HEK293 (cell line): Measurements from ENCODE around the gene COL4A3.

Experiments
- CTCF ChIA-PET: fragments of 350-600 bp; formaldehyde crosslinking; extraction: SDS; loops from one replicate; lab custom pipeline; 2021; ENCODE audit warnings: antibody characterized with exemption; lab: Yijun Ruan, JAX
- POLR2A ChIA-PET: fragments of 300-600 bp; formaldehyde crosslinking; extraction: SDS; loops from one replicate; lab custom pipeline; 2020; ENCODE audit warnings: antibody characterized with exemption, inconsistent platforms; lab: Yijun Ruan, JAX
- H3K27ac ChIP-seq: fragments of 200-500 bp; sonication (Bioruptor generic); 2 replicates; pipeline ENCODE4 v1.5.1; 2014; ENCODE audit warnings: low read depth, low read length, control low read depth, inconsistent platforms; ENCODE audit errors: extremely low read depth
- H3K36me3 ChIP-seq, 2 experiments: fragments of 200-500 bp in 1 of 2; sonication (Bioruptor generic) in 1 of 2; 1 replicate in 1 of 2; 2 replicates in 1 of 2; pipeline ENCODE4 v1.5.1; 2014 to 2017; ENCODE audit warnings: inconsistent platforms in 2 of 2, low read length in 2 of 2; ENCODE audit not compliant: control insufficient read depth in 2 of 2, insufficient read depth in 1 of 2
- H3K4me1 ChIP-seq: fragments of 200-500 bp; sonication (Bioruptor generic); 2 replicates; pipeline ENCODE4 v1.5.1; 2014; ENCODE audit warnings: mild to moderate bottlenecking, low read length, inconsistent platforms; ENCODE audit not compliant: control insufficient read depth, insufficient read depth
- H3K4me3 ChIP-seq: 2 replicates; pipeline ENCODE4 v1.5.1; 2011; ENCODE audit warnings: low read depth, mild to moderate bottlenecking, control low read depth, low read length, moderate library complexity
- H3K9me3 ChIP-seq: fragments of 200-500 bp; sonication (Bioruptor generic); 2 replicates; pipeline ENCODE4 v1.5.1; 2014; ENCODE audit warnings: low read depth, low read length, inconsistent platforms; ENCODE audit not compliant: control insufficient read depth, insufficient read depth
- GLI4 ChIP-seq: fragments of 450-650 bp; formaldehyde crosslinking; IDR thresholded peaks from 2 replicates; pipeline ENCODE4 v1.5.1; 2016; ENCODE audit warnings: missing biosample characterization, missing genetic modification characterization
- IKZF3 ChIP-seq: fragments of 450-650 bp; IDR thresholded peaks from 2 replicates; pipeline ENCODE4 v1.5.0; 2018; ENCODE audit warnings: missing biosample characterization, mild to moderate bottlenecking, missing genetic modification characterization, moderate library complexity
- MEIS1 ChIP-seq: sonication (generic); formaldehyde crosslinking; IDR thresholded peaks from 2 replicates; pipeline ENCODE4 v1.8.1; 2022; ENCODE audit warnings: missing genetic modification reagents, mild to moderate bottlenecking, borderline replicate concordance
- MYNN ChIP-seq: fragments of 450-650 bp; formaldehyde crosslinking; IDR thresholded peaks from 2 replicates; pipeline ENCODE4 v1.5.1; 2016; ENCODE audit warnings: missing biosample characterization, missing genetic modification characterization, borderline replicate concordance
- SP2 ChIP-seq: fragments of 450-650 bp; formaldehyde crosslinking; IDR thresholded peaks from 2 replicates; pipeline ENCODE4 v1.5.1; 2016; ENCODE audit warnings: missing biosample characterization, missing genetic modification characterization
- ZBTB1 ChIP-seq: fragments of 450-650 bp; formaldehyde crosslinking; IDR thresholded peaks from 2 replicates; pipeline ENCODE4 v1.5.1; 2016; ENCODE audit warnings: missing biosample characterization, missing genetic modification characterization
- ZNF132 ChIP-seq: fragments of 450-650 bp; formaldehyde crosslinking; IDR thresholded peaks from 2 replicates; pipeline ENCODE4 v1.5.1; 2017; ENCODE audit warnings: missing biosample characterization, missing genetic modification characterization, borderline replicate concordance
- ZNF133 ChIP-seq: fragments of 450-650 bp; formaldehyde crosslinking; IDR thresholded peaks from 2 replicates; pipeline ENCODE4 v1.5.1; 2016; ENCODE audit warnings: missing biosample characterization, missing genetic modification characterization
- ZNF146 ChIP-seq: fragments of 450-650 bp; formaldehyde crosslinking; IDR thresholded peaks from 2 replicates; pipeline ENCODE4 v1.5.1; 2016; ENCODE audit warnings: missing biosample characterization, missing genetic modification characterization
- ZNF311 ChIP-seq: fragments of 450-650 bp; formaldehyde crosslinking; IDR thresholded peaks from 2 replicates; pipeline ENCODE4 v1.5.1; 2017; ENCODE audit warnings: missing biosample characterization, missing genetic modification characterization, borderline replicate concordance
- ZNF549 ChIP-seq: fragments of 450-650 bp; IDR thresholded peaks from 2 replicates; pipeline ENCODE4 v1.5.1; 2018; ENCODE audit warnings: missing biosample characterization, missing genetic modification characterization, mild to moderate bottlenecking, inconsistent platforms, moderate library complexity
- ZNF555 ChIP-seq: fragments of 450-650 bp; formaldehyde crosslinking; conservative IDR thresholded peaks from 2 replicates; pipeline ENCODE4 v1.5.1; 2017; ENCODE audit warnings: missing biosample characterization, mild to moderate bottlenecking, missing genetic modification characterization, inconsistent platforms
- ZNF654 ChIP-seq: fragments of 450-650 bp; formaldehyde crosslinking; IDR thresholded peaks from 2 replicates; pipeline ENCODE4 v1.5.1; 2016; ENCODE audit warnings: low read depth, missing biosample characterization, missing genetic modification characterization
- ZNF785 ChIP-seq: fragments of 450-650 bp; formaldehyde crosslinking; IDR thresholded peaks from 2 replicates; pipeline ENCODE4 v1.5.1; 2016; ENCODE audit warnings: missing biosample characterization, missing genetic modification characterization
- ZNF791 ChIP-seq: fragments of 450-650 bp; formaldehyde crosslinking; IDR thresholded peaks from 2 replicates; pipeline ENCODE4 v1.5.1; 2016; ENCODE audit warnings: missing biosample characterization, missing genetic modification characterization
- TF ChIP-seq, protein P1 (sequence below): fragments of 450-650 bp; IDR thresholded peaks from 2 replicates; pipeline ENCODE4 v1.5.1; 2018; ENCODE audit warnings: missing biosample characterization, mild to moderate bottlenecking, missing genetic modification characterization
- TF ChIP-seq, protein P2 (sequence below): fragments of 450-650 bp; formaldehyde crosslinking; IDR thresholded peaks from 2 replicates; pipeline ENCODE4 v1.5.1; 2016; ENCODE audit warnings: missing biosample characterization, missing genetic modification characterization
- TF ChIP-seq, protein P3 (sequence below): fragments of 450-650 bp; formaldehyde crosslinking; IDR thresholded peaks from 2 replicates; pipeline ENCODE4 v1.5.1; 2016; ENCODE audit warnings: missing biosample characterization, missing genetic modification characterization
- TF ChIP-seq, protein P4 (sequence below): fragments of 450-650 bp; formaldehyde crosslinking; IDR thresholded peaks from 2 replicates; pipeline ENCODE4 v1.5.1; 2016; ENCODE audit warnings: missing biosample characterization, missing genetic modification characterization

COL4A3 gene

DNA sequence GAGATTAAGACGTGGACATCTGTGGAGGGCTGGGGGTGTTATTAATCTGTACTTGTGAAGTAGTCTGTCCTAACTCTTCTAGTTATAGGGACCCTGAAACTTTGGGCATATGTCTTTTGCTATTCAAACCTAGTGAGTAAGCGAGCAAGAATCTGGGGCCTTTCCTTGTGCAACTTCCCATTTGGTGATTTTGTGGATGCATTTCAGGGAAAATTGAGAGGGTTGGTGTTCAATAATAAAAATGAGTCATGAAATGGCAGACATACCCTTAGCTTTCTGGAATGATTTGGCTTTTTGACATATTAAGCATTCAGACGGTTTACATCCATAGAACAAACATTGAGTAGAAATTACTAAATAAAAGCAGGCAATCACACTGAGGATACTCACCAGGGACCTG is 17.4 kb upstream of the COL4A3 start:
- Histone ChIP-seq H3K27ac (no peak overlapping the region), H3K9me3 (no peaks in the 10 kb centered on the region), H3K36me3 (no peaks in the 10 kb centered on the region), H3K4me3 (no peak overlapping the region), H3K4me1 (no peaks in the 10 kb centered on the region)
- POLR2A ChIA-PET, result no interaction called here
- no peak for TF ChIP-seq ZNF132 (tag by site-specific recombination)
- no peak for TF ChIP-seq MEIS1 (CRISPR knock-in tag)
- CTCF ChIA-PET, result no interaction called here

DNA sequence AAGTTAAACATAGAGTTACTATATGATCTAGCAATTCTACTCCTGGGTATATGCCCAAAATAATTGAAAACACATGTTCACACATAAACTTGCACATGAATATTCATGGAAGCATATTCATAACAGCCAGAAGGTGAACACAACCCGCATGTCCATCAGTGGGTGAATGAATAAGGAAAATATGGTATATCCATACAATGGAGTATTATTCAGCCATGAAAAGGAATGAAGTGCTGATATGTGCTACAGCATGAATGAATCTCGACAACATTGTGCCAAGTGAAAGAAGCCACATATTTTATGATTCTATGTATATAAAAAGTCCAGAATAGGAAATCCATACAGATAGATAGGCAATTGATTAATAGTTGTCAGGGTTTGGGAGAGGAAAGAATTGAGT is 16.3 kb upstream of the COL4A3 start:
- ChIA-PET POLR2A (no interaction called here), CTCF (no interaction called here)
- TF ChIP-seq, protein P1, sequence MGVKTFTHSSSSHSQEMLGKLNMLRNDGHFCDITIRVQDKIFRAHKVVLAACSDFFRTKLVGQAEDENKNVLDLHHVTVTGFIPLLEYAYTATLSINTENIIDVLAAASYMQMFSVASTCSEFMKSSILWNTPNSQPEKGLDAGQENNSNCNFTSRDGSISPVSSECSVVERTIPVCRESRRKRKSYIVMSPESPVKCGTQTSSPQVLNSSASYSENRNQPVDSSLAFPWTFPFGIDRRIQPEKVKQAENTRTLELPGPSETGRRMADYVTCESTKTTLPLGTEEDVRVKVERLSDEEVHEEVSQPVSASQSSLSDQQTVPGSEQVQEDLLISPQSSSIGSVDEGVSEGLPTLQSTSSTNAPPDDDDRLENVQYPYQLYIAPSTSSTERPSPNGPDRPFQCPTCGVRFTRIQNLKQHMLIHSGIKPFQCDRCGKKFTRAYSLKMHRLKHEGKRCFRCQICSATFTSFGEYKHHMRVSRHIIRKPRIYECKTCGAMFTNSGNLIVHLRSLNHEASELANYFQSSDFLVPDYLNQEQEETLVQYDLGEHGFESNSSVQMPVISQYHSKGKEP (tag by site-specific recombination), result no peak
- TF ChIP-seq ZNF146 (peak; percentile 59; the same call in 1 of the 2 replicates), GLI4 (no peak), ZNF311 (no peak), IKZF3 (tag by site-specific recombination) (no peak)
- Histone ChIP-seq H3K9me3 (no peaks in the 10 kb centered on the region), H3K4me1 (no peaks in the 10 kb centered on the region), H3K36me3 (no peaks in the 10 kb centered on the region), H3K4me3 (no peak overlapping the region), H3K27ac (no peak overlapping the region)

DNA sequence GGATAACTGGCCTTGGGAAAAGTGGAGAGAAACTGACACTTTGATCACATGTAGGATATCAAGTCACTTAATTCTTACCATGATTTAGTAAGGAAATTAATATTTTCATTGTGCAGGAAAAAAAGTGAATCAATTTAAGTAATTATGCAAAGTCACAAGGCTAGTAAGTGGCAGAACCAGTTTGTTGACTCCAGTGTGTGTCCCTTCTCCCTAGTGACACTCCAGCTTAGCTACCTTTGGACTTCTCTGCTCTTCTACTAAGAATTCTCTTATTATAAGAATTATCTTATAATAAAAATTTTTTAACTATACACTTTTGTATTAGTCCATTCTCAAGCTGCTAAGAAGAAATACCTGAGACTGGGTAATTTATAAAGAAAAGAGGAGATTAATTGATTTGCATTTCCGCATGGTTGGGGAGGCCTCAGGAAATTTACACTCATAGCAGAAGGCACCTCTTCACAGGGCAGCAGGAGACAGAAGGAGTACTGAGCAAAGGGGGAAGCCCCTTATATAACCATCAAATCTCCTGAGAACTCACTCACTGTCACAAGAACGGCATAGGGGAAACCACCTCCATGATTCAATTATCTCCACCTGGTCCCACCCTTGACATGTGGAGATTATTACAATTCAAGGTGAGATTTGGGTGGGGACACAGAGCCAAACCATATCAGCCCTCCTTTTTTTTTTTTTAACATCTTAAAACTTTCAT is 14.0 kb upstream of the COL4A3 start:
- Histone ChIP-seq H3K4me1 (peaks cover 2% of the 10 kb centered on the region; the same call in 1 of the 2 replicates), H3K27ac (no peak overlapping the region), H3K4me3 (no peak overlapping the region), H3K9me3 (no peaks in the 10 kb centered on the region), H3K36me3 (no peaks in the 10 kb centered on the region)
- ChIA-PET CTCF (interaction anchor here (0.6 to 0.8 kb wide), 2 partner anchors 171 to 616 kb away, joined by 3 to 5 read pairs; no protein-coding TSS in a partner anchor), POLR2A (no interaction called here)
- no peak for TF ChIP-seq ZBTB1 (tag by site-specific recombination)

DNA sequence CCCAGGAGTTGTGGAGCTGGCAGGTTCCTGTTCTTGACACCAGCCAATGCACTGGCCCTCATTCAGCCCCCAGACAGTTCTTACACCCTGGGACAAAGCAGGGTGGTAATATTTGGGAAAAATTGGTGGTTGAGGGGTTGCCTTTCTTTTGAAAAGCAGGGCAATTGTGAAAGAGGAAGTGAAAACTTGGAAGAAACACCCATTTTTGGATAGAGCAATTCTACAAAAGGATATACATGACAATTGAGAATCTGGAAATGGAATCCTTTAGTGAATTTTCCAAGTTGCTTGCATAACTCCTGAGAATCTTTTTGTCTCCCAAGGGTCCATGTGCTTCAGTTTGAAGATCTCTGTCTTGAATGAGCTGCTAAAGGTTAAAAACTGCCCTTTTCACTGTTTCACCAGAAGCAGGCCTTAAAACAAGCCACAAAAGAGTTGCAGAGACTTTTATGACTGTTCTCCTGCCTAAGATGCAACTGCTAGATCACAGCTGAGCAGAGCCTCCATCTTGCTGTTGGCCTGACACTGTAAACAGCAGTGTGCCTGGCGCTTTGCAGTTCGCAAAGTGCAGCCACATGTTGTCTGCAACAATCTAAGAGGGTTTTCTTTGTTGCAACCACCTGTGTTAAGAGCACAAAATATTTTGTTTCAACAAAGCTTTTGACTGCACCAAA is 12.2 kb upstream of the COL4A3 start:
- ChIA-PET CTCF (interaction anchor here (0.7 kb wide), 1 partner anchor 11 kb away, joined by 3 read pairs; no protein-coding TSS in a partner anchor), POLR2A (no interaction called here)
- no peaks in the 10 kb centered on the region for H3K36me3 ChIP-seq
- peaks cover 2% of the 10 kb centered on the region; the same call in 1 of the 2 replicates for H3K4me1 ChIP-seq
- H3K9me3 ChIP-seq, result no peaks in the 10 kb centered on the region
- H3K4me3 ChIP-seq, result no peak overlapping the region
- no peak overlapping the region for H3K27ac ChIP-seq
- TF ChIP-seq, protein P2, sequence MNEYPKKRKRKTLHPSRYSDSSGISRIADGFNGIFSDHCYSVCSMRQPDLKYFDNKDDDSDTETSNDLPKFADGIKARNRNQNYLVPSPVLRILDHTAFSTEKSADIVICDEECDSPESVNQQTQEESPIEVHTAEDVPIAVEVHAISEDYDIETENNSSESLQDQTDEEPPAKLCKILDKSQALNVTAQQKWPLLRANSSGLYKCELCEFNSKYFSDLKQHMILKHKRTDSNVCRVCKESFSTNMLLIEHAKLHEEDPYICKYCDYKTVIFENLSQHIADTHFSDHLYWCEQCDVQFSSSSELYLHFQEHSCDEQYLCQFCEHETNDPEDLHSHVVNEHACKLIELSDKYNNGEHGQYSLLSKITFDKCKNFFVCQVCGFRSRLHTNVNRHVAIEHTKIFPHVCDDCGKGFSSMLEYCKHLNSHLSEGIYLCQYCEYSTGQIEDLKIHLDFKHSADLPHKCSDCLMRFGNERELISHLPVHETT (tag by site-specific recombination), result no peak
- TF ChIP-seq SP2, result no peak
- no peak for TF ChIP-seq ZNF549 (tag by site-specific recombination)
- TF ChIP-seq, protein P3, sequence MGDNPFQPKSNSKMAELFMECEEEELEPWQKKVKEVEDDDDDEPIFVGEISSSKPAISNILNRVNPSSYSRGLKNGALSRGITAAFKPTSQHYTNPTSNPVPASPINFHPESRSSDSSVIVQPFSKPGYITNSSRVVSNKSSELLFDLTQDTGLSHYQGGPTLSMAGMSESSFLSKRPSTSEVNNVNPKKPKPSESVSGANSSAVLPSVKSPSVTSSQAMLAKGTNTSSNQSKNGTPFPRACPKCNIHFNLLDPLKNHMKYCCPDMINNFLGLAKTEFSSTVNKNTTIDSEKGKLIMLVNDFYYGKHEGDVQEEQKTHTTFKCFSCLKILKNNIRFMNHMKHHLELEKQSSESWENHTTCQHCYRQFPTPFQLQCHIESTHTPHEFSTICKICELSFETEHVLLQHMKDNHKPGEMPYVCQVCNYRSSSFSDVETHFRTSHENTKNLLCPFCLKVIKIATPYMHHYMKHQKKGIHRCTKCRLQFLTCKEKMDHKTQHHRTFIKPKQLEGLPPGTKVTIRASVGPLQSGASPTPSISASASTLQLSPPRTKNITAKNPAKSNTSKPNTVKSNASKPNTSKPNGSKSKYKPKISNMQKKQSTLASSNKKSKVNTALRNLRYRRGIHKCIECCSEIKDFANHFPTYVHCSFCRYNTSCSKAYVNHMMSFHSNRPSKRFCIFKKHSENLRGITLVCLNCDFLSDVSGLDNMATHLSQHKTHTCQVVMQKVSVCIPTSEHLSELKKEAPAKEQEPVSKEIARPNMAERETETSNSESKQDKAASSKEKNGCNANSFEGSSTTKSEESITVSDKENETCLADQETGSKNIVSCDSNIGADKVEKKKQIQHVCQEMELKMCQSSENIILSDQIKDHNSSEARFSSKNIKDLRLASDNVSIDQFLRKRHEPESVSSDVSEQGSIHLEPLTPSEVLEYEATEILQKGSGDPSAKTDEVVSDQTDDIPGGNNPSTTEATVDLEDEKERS, result no peak
- no peak for TF ChIP-seq MYNN (tag by site-specific recombination)
- TF ChIP-seq, protein P4, sequence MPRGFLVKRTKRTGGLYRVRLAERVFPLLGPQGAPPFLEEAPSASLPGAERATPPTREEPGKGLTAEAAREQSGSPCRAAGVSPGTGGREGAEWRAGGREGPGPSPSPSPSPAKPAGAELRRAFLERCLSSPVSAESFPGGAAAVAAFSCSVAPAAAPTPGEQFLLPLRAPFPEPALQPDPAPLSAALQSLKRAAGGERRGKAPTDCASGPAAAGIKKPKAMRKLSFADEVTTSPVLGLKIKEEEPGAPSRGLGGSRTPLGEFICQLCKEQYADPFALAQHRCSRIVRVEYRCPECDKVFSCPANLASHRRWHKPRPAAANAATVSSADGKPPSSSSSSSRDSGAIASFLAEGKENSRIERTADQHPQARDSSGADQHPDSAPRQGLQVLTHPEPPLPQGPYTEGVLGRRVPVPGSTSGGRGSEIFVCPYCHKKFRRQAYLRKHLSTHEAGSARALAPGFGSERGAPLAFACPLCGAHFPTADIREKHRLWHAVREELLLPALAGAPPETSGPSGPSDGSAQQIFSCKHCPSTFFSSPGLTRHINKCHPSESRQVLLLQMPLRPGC (tag by site-specific recombination), result no peak
- TF ChIP-seq ZNF654 (tag by site-specific recombination), result no peak
- TF ChIP-seq MEIS1 (CRISPR knock-in tag), result no peak
- no peak for TF ChIP-seq ZNF555
- no peak for TF ChIP-seq ZNF791 (tag by site-specific recombination)
- no peak for TF ChIP-seq ZNF785 (tag by site-specific recombination)
- TF ChIP-seq ZNF133 (tag by site-specific recombination), result no peak
